Fibroblast of gingiva (primary cell): ENCODE data around the gene SEMA3F.

Experiments
- DNase-seq: peaks from one replicate; pipeline ENCODE4 v3.0.0-alpha.2; 2011; ENCODE audit warnings: low read depth

Gene SEMA3F

DNA sequence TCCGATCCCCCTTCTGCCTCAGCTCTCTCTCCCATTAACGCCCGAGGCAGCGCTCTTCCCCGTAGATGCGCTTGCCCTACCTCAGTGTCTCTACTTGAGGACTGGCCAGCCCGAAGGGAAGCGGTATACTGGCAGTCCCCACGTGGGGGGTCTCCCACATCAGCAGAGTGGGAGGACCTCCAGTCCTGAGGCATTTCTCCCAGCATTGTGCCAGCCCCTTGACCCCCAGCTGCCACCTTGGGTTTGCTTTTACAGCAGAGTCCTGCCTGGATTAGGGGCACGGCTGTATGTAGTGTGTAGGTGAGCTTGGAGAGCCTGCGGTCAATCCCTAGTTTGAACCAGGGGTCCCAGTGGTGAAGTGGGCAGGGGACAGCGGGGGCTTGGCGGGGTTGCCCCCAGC is 767 bp downstream of the SEMA3F start:
- DNase-seq: no peak

DNA sequence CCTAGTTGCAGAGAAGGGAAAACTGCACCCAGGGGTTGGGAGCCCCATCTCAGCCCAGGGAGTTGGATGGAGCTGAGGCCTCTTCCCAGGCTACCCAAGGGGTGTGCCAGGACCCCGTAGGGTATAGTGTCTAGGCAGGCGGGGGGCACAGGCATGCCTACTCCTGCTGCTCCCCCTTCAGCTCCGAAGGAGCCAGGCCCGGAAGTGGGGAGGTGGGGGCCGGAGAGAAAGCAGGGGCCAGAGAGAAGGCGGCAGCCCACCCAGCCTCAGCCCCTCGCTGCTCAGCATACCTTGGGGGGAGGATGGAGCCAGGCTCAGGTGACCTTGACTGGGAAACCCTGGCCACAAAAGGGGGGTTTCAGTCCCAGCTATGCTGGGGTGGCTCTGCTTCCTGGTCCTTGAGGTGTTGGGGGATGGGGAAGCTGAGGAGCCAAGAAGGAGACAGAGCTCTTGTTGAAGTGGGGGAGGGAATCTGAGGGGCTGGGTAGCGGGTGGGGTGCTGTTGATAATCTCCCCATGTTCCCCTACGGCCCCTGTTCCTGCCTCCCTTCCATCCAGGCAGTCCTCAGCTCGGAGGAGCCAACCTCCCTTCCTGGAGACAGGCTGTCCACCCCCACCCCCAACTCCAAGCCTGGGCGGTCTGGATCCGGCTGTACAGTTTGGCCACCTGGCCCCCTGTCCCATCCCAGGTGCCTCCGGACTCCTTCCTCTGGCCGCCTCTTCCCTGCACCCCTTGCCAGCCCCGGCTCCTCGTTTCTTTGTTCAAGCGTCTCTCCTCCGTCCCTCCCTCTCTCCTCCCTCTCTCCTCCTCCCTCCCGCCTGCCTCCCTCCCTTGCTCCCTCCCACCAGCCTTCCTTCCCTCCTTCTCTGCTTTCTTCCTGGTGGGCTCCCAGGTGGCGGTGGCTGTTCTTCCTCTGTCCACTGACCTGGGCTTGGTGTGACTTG is 1.7 kb downstream of the SEMA3F start:
- peak; percentile 30 for DNase-seq

DNA sequence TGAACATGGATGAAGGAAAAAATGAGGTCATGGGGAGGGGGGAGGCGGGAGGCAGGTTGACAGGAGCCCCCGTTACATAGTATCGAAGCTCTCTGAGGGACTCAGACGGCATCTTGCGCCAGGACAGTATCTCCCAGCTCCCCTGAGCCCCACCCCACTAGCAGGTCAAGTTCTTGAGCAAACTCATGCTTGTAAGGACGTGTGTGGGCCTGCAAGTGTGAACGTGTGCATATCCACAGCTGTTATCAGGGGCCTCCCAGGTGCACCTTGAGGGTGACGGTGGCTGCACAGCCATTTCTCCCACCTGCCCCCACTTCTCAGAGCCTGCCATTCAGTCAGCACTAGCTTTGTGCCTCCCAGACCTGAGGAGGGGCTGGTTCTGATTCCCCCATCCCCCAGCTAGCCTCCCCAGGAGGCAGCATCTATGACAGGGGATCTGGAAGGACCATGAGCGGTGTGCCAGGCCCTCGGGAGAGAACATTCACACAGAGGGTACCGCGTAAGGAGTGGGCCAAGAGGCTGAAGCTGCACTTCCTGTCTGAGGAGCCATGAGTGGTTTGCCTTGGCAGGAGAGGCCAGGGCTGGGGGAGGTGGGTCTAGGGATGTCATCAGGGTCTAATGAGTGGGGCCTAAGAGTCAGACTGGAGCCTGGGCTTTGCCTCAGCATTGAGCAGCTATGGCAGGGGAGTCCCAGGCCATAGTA is 2.9 kb downstream of the SEMA3F start:
- DNase-seq: no peak

GRCh38 chr3:50158530-50159146 is 3.5 kb downstream of the SEMA3F start:
- no peak for DNase-seq

DNA sequence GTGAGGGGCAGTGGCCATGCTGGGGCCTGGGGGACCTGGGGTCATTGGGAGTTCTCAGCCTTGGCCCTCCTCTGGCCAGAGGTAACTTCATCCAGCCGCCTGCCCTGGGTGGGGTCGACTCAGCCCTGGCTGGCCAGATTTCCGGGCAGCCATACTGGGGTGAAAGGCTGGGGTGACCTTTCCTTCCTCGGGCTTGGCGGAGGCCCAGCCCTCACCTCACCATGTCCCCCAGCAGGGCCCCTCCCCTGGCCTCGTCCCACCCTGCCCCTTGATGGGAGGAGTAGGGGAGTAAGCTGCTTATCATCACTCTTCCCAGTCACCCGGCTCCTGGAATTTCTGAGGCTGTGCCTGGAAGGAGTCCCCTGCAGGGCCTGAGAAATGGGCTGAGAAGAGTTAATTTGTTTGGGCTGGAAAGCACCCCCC is 5.4 kb downstream of the SEMA3F start:
- no peak for DNase-seq

DNA sequence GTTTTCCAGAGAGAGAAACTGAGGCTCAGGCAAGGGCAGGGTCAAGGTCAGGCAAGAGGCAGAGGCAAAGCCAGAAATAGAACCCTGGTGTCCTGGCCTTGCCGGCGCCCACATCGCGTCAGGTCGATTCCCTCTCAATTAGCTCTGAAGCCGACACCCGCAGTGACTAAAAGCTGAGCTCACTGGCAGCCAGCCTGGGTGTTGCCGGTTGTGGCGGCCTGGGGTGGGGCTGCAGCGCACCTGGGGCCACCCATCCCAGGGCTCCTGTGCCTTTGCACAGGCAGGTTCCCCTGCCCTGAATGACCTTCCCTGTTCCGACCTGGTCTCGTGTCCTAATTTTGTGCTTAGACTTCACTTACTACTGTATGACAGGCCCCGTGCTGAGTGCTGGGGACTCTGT is 6.2 kb downstream of the SEMA3F start:
- no peak for DNase-seq

DNA sequence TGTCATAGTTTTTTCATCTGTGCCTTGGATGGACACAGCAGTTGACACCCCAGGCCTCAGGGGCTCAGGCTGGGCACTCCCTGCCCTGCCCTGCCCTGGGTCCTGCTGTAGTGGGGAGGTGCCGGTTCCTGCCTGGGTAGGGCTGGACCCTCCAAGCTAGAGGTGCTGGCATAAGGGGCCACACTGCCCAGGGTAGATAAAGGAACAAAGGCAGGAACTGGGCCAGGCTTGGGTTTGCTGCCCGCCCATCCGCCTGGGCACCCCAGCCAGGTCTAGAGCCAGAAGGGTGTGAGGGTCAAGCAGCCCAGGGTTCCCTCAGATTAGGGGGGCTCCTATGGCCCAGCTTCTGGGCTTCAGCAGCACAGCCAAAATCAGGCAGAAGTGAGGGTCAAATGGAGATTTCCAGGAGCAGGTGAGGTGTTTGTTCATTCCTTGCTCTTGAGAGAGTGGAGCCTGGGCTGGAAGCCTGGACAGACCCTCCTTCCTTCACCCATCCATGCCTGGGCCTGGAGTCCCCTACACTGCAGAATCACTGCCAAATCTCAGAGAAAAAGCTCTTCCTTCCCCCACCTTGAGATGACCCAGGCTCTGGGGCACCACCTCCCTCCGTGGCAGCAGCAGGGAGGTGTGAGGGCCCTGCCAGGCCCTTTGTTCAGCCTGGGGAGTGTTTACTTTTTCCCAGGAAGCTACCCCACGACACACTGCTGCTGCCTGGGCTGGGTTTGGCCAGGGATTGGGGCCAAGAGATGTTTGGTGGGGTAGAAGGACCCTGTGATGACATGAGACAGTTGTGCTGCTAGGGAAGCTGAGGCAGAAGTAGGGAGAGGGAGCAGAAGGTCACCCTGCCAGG is 7.1 kb downstream of the SEMA3F start:
- no peak for DNase-seq

DNA sequence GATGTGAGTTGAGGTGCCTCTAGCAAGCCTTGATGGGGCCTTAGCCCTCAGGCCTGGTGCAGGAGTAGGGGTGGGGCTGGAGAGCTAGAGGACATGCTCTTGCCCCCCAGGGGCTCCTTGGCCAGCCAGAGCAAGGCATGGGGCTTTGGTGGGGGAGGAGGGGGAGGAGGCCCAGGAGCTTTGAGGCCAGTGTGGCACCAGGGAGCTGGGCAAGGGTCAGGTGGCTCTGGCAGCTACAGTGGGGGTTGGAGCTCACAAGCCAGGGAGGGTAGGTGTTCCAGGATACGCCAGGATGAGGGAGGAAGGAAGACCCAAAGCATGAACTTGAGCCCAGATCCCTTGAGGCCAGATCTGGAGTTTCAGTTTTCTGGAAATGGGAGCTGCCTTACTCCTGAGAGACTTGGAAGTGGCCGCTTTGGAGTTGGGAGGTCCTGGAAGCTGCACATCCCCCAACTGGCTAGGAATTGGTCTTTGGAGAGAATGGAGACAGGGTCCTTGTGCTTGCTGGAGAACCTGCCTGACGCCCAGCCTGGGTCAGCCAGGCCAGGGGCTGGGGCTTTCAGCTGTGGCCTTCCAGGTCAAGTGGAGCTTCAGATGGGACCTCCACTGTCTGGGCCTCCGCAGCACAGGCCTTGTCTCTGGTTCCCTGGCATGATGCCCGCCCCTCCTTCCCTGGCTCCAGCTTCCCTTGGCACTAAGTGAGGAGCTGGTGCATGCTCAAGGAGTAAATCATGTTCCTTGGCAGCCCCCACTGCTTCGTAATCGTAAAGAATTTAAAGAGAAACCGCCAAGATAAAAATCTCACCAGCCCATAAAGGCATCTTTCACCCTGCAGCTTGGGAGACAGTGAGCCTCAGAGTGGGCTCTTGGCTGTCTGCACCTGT is 8.7 kb downstream of the SEMA3F start:
- DNase-seq: peak; percentile 97

GRCh38 chr3:50164481-50164880 is 9.4 kb downstream of the SEMA3F start:
- no peak for DNase-seq

GRCh38 chr3:50164984-50165909 is 10.1 kb downstream of the SEMA3F start:
- DNase-seq: peak; percentile 86

DNA sequence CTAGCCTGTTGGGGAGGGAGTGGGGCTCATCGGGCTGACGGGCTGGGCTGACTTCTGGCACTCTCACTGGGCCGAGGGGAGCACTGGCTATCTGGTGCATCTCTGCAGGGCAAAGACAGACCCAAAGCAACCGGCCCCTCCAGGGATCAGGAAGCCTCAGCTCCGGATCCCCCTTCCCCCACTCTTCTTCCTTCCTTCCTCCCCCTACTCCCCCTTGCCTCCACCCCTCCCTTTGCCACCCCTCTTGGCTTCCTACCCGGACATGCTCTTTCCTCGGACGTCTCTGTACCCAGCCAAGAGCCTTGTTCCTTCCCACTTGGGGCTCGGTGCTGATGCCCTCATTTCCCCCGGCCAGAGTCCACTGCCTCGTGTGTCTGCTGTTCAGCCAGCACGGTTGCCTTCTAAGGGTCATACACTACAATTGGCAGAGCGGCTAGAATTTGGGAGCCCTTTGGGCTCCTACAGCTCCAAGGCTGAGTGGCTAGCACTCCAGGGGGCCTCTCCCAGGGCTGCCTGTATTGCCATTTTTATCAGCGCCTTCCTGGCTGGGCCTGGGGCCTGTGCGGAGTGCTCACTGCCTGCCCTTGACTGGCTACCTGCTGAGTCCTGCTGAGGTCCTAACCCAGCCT is 10.9 kb downstream of the SEMA3F start:
- peak; percentile 67 for DNase-seq

GRCh38 chr3:50166620-50167019 is 11.5 kb downstream of the SEMA3F start:
- DNase-seq: no peak

GRCh38 chr3:50167069-50167840 is 12.1 kb downstream of the SEMA3F start:
- no peak for DNase-seq

DNA sequence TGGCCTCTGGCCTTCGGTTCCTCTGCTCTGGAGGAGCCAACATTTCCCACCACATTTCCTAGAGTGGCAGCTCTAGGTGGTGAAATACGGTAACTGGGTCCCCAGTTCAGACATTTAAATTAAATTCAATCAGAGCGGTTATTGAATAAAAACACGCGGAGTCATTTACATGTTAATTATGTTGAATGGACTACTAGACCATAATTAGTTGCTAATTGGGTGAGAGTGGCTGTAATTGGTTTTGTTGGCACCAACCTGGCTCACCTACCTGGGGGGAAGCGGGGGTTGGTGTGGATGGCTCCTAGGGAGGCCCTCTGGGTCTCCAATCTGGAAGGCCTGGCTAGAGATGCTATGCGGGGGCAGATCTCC is 12.7 kb downstream of the SEMA3F start:
- DNase-seq: no peak

DNA sequence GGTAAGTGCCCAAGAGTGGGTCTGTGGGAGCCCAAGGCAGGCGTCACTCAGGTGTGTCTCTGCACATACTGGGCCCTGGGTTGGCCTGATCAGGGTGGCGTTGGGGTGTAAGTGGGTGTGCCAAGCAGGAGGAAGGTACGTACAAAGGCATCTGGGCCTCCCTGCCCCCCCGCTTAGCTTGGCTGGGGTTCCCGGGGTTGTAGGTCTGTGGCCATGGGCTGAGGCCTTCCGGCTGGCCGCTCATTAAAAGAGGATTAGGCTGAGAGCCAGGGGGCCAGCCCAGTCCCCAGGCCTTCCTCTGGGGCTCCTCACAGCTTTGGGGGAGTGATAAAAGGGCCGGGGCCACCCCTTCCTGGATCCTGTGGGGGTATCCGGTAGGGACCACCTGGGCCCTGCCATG is 13.3 kb downstream of the SEMA3F start:
- no peak for DNase-seq

GRCh38 chr3:50168791-50169190 is 13.7 kb downstream of the SEMA3F start:
- DNase-seq: no peak

GRCh38 chr3:50169232-50169832 is 14.2 kb downstream of the SEMA3F start:
- no peak for DNase-seq

DNA sequence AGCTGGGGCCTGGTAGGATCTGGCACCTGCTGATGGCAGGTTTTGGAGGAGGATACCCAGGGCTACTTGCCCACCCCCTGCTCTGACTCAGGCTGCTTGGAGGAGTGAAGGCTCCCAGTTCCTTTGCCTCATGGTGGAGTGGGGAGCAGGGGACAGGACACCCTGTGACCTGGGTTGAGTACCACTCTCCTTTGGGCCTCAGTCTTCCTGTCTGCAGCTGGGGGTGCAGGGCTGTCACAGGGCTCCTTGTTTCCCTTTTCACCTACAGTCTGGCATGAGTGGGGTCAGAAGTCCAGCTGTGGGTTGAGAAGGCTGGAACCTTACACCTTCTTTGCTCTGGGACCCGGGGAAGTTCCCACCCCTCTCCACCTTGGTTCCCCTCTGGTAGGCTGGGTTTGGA is 14.7 kb downstream of the SEMA3F start:
- no peak for DNase-seq
